Left kidney (tissue), 8 donors: Measurements from ENCODE around the gene FAM136A. TPM values are rescaled to one million over a fixed set of nuclear protein-coding genes. Genes with fewer than 3 reads are reported as not detected.

ENCODE experiments used
- DNase-seq: peaks from one replicate; pipeline ENCODE4 v3.0.0-alpha.2; 2013
- long read RNA-seq, 8 donors: transcript quantifications; one replicate each; lab custom pipeline, GENCODE V29; 2026
- polyA plus RNA-seq: library from polyadenylated mRNA; unstranded; fragments of 120-200 nt; gene quantifications from one replicate; pipeline ENCODE4 v1.2.1, GENCODE V29; 2013; ENCODE audit not compliant: insufficient read length

The FAM136A gene
- polyA plus RNA-seq, result 79.8 TPM
- long read RNA-seq, donor 1, transcript FAM136A-201 (3 exons, 1,810 nt), result major isoform, 43 of 54 reads
- long read RNA-seq, donor 1, partial matches to known transcripts, result 7 of 54 reads
- long read RNA-seq, donor 1, other reads (novel, unspliced or antisense), result 0 of 54 reads
- long read RNA-seq, donor 2, transcript FAM136A-205 (3 exons, 2,398 nt), result minor isoform, 6 of 51 reads
- long read RNA-seq, donor 2, transcript FAM136A-201 (3 exons, 1,810 nt), result major isoform, 39 of 51 reads
- long read RNA-seq, donor 2, partial matches to known transcripts, result 0 of 51 reads
- long read RNA-seq, donor 2, other reads (novel, unspliced or antisense), result 5 of 51 reads
- long read RNA-seq, donor 3, transcript FAM136A-201 (3 exons, 1,810 nt), result major isoform, 27 of 31 reads
- long read RNA-seq, donor 3, partial matches to known transcripts, result 0 of 31 reads
- long read RNA-seq, donor 3, other reads (novel, unspliced or antisense), result 0 of 31 reads
- long read RNA-seq, donor 4, partial matches to known transcripts, result 0 of 5 reads
- long read RNA-seq, donor 4, other reads (novel, unspliced or antisense), result 0 of 5 reads
- long read RNA-seq, donor 5, transcript FAM136A-201 (3 exons, 1,810 nt), result major isoform, 51 of 68 reads
- long read RNA-seq, donor 5, transcript FAM136A-205 (3 exons, 2,398 nt), result minor isoform, 11 of 68 reads
- long read RNA-seq, donor 5, partial matches to known transcripts, result 0 of 68 reads
- long read RNA-seq, donor 5, other reads (novel, unspliced or antisense), result 6 of 68 reads
- long read RNA-seq, donor 6, transcript FAM136A-201 (3 exons, 1,810 nt), result major isoform, 42 of 51 reads
- long read RNA-seq, donor 6, partial matches to known transcripts, result 5 of 51 reads
- long read RNA-seq, donor 6, other reads (novel, unspliced or antisense), result 0 of 51 reads
- long read RNA-seq, donor 7, transcript FAM136A-201 (3 exons, 1,810 nt), result major isoform, 46 of 65 reads
- long read RNA-seq, donor 7, transcript FAM136A-205 (3 exons, 2,398 nt), result minor isoform, 11 of 65 reads
- long read RNA-seq, donor 7, partial matches to known transcripts, result 6 of 65 reads
- long read RNA-seq, donor 7, other reads (novel, unspliced or antisense), result 0 of 65 reads
- long read RNA-seq, donor 8, transcript FAM136A-201 (3 exons, 1,810 nt), result major isoform, 20 of 21 reads
- long read RNA-seq, donor 8, partial matches to known transcripts, result 0 of 21 reads
- long read RNA-seq, donor 8, other reads (novel, unspliced or antisense), result 0 of 21 reads

DNA sequence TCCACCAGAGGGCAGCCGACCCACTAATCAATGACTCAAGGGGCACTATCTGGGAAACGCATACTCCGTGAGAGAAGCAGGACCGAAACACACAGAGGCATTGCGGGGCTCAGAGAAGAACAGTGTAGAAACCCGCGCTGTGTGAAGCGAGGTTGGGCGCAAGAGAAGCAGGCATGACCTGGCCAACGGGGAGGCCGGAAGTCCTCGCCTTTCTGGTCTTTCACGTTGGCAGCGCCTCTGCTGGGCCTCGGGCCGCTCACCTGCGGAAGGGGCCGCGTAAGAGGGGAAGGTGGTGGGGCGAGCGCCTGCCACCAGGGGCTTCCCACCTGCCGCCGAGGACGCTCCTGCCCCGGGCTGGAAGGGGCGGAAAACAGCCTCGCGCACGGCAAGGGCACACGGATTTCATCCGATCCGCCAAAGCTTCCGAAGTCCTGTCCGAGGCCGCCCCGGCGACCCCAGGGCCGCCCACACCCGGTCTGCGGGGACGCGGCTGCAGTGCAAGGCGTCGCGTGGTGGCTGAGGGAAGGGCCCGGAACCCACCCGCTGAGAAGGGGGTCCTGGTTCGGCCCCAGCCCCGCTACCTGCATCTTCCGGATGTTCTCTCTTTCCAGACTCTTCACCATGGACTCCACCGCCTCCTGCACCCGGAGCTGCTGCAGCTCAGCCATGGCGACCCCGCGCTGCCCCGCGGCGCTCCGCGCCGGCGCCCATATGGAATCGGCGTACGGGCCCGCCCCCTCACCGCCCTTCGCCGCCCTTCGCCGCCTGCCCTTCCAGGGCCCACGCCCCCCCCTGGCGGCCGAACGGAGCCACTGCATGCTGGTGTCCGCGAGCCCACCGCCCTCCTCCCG is at the start of gene FAM136A:
FAM136A (minus strand) TSS at position 724 of the 851 bp plus-strand sequence; CDS start at position 668, 56 bp downstream.
- DNase-seq, result peak; percentile 88

DNA sequence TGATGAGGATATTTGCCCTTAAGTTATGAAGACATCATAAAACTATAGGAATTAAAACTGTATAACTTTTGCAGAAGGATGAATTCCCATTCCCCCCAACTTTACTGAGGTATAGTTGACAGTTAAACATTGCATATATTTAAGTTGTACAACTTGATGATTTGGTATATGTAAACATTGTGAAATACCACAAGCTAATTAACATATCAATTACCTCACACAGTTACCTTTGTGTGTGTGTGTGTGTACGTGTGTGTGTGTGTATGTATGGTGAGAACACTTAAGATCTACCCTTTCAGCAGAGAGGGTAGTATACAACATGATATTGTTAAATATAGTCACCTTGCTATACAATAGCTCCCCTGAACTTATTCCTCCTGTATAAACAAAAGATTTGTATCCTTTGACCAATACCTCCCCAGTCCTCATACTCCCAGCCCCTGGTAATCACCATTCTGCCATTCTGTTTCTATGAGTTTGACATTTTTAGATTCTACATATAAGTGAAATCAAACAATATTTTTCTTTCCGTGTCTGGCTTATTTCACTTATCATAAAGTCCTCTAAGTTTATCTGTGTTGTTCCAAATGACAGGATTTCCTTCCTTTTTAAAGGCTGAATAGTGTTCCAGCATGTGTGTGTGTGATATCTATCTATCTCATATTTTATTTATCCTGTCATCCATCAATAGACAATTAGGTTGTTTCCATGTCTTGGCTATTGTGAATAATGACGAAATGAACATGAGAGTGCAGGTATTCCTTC is 48.2 kb upstream of the FAM136A start:
- no peak for DNase-seq

DNA sequence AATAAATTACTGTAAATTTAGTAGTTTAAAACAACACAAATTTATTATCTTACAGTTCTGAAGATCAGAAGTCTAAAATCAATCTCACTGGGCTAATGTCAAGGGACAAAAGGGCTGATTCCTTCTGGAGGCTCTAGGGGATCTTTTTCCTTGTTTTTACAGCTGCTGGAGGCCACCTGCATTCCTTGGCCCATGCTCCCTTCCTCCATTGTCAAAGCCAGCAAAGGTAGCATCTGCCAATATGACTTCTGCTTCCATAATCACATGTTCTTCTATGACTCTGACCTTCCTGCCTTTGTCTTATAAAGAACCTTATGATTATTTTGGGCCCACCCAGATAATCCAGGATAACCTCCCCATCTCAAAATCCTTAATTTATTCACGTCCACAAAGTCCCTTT is 46.0 kb upstream of the FAM136A start:
- no peak for DNase-seq

DNA sequence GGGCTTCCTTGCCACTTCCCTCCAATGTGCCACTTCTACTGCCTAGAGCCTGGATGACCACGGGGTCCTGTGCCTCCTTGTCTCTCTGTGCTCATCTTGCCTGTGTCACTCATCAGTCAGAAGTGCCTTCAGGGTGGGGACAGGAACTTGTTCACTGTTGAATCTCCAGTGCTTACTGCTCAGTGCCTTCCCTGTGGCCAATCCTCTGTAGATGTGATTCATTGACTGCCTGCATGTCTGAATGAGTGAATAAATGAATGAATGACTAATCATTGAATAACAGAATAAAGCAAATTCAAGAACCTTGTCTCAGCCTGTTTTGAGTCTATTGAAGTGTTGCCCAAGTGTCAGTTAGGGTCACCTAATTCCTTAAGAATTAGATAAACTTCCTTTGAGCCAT is 42.3 kb upstream of the FAM136A start:
- DNase-seq, result no peak

DNA sequence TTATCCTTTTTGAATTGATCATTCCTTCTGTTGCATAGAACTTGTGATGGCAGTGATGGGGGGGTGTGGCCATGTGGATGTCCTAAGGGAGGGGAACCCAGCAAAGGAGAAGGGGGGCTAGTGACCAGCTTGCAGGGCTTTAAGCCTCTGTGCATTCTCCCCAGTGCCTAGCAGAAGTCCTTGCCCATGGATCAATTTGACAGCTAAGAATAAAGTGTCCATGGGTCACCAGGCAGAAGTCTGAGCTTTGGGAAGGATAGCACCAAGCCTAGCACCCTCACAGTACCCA is 39.6 kb upstream of the FAM136A start:
- DNase-seq, result no peak

DNA sequence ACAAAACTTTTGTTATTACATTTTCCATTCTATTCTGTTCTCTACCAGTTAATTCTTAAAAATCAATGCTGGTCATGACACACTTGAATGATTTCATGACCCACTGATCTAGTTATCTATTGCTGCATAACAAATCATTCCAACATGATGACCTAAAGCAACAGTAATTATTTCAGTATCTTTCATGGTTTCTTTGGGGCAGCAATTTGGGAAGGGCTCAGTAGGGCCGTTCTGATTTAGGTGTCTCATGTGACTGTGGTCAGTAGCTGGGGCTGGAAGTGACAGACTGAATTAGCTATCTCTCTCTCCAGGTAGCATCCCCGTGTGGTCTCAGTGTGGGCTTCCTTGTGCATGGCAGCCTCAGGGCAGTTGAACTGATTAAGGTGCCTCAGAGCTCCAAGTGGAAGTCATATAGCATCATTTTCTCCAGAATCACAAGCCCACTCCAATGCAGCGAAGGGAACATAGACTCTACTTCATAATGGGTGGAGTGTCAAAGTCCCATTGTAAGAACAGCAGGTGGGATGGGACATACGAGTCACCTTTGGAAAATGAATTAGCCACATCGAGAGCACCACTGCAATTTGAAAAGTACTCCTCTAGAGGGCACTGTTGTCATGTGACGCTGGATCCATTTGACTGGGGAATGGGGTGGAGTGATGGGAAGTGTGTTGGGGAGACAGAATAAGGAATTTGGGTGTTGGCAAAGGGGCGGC is 39.1 kb upstream of the FAM136A start:
- peak; percentile 57 for DNase-seq

DNA sequence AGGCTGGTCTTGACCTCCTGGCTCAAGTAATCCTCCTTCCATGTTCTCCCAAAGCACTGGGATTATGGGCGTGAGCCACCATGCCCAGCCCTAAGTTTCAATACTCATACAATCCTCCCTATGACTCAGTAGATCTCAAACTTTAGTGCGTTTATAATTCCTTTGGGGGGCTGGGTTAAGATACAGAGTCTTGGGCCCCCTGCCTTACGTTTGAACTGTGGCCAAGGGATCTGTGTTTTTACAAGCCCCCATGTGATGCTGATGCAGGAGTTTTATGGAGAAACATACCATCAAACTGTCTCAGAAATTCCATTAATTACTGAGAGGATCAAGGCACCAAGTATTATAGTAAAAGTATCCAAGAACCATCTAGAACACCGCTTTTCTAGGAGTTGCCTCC is 38.2 kb upstream of the FAM136A start:
- no peak for DNase-seq

DNA sequence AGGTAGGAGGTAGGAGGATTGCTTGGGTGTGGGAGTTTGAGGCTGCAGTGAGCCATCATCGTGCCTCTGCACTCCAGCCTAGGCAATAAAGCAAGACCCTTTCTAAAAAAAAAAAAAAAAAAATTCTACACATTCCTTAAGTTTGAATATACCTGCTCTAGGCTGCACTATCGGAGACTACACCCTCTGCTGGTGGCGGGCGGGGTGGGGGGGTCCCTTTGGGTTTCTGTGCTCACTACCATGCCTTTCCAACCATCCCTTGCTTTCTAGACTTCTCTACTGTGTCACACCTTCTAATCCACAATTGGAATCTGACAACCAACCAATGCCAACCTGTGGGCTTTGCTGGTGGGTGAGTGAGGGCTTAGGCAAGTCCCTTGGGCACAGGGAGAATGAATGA is 34.7 kb upstream of the FAM136A start:
- no peak for DNase-seq

DNA sequence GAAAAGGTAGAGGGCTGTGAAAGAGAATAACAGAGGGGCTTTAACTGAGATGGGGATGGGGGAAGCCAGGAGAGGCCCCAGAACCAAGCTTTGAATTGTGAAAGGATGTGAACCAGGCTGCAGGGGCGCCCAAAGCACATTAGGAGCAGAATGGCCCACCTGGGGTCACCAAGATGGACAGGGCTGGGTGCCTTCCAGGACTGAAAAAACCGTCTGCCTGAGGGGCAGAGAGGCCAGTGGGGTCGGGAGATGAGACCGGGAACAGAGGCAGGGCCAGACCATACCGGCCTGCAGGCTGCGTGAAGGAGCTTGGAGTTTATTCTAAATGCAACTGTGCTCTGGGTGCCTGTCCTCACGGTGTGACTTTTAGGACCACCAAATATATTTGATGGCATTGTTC is 29.1 kb upstream of the FAM136A start:
- no peak for DNase-seq

DNA sequence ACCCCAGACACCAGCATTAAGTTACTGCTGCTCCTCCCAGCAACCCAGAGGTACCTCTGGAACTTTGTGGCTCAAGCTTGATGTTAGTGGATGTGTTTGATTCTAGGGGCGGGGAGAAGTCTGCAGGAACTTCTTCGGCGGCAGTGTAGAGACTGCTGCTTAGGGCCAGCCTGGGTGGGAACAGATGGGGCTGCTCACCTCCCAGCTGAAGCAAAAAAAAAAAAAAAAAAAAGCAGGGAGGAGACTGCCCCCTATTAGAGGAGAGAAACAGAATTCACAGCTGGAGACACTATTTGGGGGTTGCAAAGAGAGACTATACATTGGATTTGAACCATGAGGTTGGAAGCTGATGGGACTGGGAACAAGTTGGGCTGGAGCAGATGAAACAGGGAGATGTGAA is 28.6 kb upstream of the FAM136A start:
- no peak for DNase-seq

DNA sequence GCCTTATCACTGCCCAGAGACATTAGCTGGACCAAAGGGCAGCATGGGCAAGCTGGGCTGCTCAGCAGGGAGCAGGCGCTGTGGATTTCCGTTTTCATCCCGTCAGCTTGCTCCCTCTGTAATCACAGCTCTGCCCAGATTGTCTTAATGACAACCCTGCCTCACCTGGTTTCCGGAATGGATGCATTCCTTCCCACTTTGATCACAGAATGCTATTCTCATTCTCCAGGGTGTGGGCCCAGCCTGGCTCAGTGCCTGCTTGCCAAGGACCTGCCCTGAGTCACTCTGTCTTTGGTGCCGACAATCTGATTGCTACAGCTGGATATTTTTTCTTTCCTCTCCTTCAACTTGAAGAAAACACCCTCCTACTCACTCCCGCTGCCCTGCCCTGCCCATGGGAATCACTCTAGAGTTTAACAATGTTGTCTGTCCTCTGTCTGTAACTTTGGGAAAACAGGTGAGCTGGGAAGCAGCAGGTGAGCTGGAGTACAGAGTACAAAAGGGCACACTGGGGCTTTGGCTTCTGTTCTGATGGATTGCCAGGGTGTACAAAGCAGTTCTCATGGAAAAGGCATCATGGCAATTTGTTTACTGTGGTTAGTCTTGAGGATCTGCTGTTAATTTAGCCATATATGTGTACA is 27.2 kb upstream of the FAM136A start:
- DNase-seq, result no peak

DNA sequence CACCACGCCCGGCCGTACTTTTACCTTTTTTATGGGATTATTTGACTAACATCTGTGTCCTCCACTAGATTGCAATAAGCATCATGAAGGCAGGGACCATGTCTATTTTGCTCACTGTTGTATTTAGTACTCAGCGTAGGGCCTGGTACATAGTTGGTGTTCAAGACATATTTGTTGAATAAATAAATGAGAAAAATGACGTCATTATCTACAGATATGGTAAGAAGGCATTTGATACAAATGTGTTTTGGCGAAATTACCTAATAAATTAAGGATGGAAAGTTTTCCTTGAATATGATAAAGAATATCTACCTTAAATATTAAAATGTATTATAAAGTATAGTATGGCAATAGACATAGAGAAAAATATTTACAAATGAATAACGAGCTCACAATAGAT is 24.0 kb upstream of the FAM136A start:
- DNase-seq, result no peak

DNA sequence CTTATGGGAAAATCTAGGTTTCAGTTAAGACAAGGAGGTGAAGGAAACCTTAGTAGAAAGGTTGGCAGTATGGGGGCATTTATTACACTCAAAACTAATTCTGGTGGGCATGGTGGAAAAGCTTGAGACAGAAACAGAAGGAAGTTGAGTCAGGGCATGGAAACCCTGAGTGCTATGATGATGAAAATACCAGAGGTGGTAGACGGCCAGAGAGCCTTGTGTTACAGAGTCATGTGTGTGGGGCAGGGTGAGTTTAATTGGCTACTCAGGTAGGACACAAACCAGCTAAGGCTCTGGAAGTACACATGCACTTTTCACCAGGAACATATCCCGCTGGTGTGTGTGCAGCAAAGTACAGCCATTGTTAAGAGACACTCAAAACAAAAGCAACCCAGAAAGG is 20.7 kb upstream of the FAM136A start:
- DNase-seq, result no peak

DNA sequence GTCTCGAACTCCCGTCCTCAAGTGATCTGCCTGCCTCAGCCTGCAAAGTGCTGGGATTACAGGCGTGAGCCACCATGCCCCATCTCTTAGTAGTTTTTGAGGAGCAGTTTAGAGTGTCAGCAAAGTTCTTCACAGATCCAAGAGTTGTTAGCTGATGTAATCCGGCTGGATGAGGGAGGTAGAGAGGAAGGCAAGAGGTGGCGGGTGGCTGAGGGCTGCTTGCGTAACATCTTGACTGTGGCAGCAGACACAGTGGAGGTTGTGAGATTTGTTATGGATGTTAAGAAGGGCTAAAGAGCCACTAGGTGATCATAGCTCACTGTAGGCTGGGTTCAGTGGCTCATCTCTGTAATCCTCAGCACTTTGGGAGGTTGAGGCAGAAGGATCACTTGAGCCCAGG is 19.5 kb upstream of the FAM136A start:
- DNase-seq, result no peak

DNA sequence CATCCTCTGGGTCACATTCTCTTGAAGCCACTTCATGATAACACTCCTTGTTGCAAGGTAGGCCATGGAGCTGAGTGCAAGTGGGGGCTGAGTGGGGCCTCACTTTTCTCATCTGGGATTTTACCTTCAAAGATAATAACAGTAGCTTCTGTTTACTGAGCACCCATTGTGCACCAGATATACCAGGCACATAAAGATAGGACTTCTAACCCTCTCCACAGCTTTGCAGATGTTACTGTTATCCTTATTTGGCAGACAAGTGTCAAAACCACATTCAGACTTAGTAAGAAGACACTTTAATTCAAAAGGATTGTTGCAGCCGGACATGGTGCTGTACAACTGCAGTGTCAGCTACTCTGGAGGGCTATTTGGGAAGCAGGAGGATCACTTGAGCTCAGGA is 12.8 kb upstream of the FAM136A start:
- no peak for DNase-seq

DNA sequence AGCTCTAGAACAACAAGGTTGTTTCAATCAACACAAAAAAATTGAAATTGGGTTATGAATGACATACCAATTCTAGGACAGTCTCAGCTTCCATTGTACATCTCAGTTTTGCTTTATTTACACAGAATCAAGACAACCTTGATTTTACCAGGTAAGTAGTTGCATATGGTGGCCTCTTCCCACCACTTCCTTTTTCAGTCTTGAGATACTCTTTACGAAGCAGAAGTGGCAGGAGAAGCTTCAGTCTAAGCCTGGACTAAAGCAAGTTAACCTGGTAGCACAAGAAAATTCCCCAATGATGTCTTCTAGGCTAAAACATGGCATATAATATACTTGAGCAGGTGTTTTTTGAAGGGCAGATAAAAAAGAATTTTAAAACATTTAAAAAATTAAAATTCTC is 10.7 kb upstream of the FAM136A start:
- DNase-seq, result no peak

DNA sequence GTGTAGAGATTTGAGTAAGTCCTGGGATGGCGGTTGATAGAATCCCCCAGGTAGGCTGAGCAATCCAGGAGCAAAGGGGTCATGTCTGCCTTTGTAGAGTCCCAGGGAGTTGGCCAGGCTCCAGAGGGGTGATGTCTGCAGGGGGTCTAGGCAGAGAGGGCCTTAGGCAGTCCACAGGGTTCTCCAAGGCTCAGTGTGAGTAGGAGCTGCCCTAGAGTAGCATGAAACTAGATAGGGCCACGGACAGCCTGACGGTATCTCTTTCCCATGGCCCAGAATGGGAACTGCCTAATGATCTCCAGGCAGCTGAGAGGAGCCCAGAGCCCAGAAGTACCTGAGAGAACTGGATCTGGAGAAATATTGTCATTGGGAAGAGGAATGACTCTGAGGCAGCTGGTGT is 9.0 kb upstream of the FAM136A start:
- DNase-seq, result no peak

DNA sequence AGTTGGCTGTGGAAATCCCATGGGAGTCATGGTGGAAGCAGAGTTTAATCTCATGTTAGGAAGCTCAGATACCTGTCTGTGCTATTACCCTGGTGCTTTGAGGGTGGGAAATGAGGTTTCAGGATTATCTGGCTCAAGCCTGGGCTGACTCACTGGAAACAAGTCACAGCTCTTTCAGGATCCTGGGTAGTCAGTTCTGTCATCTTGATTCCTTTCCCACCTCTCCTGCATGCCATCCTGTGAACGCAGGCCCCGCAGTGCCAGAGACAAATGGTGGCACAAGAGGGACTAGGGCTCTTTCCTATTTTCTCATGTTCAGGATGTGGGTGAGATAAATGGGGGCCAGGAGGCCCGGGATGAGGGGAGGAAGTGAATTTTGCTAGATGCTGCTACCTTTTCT is 3.7 kb upstream of the FAM136A start:
- no peak for DNase-seq

DNA sequence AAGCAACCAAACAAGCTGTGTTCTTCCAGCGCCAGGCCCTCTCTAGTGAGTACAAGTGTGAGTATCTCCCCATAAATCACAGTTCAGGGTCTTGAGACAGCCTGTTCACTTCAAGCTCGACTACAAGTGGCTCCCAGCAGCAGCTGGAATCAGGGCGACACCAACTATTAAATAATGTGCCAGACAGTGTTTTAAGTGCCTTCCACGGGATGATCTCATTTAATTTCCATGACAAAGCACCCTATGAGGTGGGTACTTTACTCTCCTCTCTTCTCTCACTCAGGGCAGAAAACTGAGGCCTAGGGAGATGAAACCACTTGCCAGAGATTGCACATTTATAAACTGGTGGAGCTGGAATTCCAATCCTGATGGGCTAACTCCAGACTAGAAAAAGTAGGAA is 2.6 kb upstream of the FAM136A start:
- no peak for DNase-seq

DNA sequence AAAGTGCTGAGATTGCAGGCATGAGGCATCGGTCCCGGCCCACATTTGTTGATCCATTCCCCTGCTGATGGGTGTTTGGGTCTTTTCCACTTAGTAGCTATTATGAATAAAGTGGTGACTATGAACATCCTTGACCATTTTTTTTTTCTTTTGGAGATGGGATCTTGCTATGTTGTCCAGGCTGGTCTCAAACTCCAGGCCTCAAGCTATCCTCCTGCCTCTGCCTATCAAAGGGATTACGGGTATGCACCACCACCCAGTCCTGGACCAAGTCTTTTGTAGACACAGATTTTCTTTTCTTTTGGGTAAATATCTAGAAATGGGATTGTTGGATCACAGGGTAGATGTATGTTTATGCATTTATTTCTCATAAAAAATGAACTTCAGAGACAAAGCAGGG is 1.3 kb upstream of the FAM136A start:
- DNase-seq, result no peak
